Activated CD8-positive, alpha-beta memory T cell treated with anti-CD3 and anti-CD28 coated beads for 4 hours (primary cell): ENCODE measurements around the gene GCC1.

ENCODE experiments used
- DNase-seq, 2 donors: peaks; one replicate each; pipeline ENCODE4 v3.0.0-alpha.2; 2020; ENCODE audit warnings: low read depth in 2 of 2

GCC1 gene

DNA sequence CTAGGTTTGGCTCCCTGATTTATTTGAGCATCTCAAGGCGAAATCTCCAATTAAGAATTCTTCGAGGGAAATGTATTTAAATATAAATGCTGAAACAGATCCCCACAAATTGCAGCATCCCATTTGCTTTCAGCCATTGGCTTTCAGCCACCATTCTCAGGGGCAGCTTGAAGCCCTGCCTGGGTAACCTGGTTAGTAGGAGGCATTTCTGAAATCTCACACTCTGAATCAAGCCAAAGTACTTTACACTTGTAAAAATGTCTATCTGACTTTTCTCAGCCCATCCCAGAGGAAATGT lies 49.1 kb downstream of the GCC1 start:
- no peak for DNase-seq

DNA sequence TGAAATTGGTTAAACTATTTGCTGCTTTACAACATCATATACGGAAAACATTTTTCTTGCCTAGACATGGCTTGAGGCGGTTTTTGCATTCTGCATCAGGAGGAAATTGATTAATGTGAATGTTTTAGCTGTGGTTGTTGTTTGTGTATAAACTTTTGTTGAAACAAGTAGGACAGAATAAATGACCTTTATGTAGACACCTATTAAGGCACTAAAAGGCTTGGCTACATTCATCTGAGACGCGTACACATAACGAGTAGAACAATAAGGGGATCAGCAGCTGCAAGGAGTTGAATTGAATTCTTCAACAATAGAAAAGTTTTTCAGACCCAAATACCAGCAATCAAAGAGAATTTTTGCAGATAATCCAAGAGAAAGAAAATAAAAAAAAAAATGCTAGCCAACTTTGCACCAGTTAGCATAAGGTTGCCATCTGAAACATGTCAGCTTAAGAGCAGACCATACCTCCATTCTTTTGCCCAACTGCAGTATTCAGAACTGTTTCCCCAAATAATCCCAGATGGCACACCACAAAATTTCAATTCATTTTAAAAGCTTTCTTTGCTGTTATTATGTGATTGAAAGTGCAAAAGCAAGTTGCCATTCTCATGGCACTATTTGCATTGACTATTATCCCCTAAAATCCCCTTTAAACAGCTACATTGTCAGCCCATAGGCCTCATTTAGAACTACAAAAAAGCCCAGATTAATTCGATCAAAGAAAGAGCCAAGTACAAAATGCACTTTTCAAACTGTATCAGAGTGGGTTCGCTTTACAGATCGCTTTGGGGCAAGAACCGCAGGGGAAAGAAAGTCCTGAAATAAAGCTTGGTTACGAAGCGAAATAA lies 49.6 kb downstream of the GCC1 start:
- DNase-seq = no peak

GRCh38 chr7:127534636-127535035 lies 50.8 kb downstream of the GCC1 start:
- DNase-seq = no peak

DNA sequence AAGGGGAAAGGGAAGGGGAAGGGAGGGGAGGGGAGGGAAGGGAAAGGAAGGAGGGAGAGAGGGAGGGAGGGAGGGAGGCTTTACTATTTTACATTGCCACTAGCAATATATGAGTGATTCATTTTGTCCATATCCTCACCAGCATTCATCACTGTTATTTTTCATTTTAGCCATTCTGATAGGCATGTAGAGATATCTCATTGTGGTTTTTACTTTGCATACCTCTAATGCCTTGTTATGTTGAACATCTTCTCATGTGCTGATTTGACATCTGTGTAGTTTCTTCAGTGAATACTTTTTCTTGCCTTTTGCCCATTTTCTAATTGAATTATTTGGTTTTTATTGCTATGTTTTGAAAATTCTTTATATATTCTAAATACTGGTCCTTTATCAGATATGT lies 52.7 kb downstream of the GCC1 start:
- DNase-seq = no peak

GRCh38 chr7:127532151-127532550 lies 53.2 kb downstream of the GCC1 start:
- no peak for DNase-seq
